HG03064 (cell line): Measurements from ENCODE around the gene GFM1.

ENCODE experiments used
- ATAC-seq: cut with Tn5 transposase; IDR thresholded peaks from one replicate; pipeline ENCODE4 v1.9.1; 2021; ENCODE audit warnings: low read depth; ENCODE audit not compliant: unreplicated experiment

GFM1 gene

DNA sequence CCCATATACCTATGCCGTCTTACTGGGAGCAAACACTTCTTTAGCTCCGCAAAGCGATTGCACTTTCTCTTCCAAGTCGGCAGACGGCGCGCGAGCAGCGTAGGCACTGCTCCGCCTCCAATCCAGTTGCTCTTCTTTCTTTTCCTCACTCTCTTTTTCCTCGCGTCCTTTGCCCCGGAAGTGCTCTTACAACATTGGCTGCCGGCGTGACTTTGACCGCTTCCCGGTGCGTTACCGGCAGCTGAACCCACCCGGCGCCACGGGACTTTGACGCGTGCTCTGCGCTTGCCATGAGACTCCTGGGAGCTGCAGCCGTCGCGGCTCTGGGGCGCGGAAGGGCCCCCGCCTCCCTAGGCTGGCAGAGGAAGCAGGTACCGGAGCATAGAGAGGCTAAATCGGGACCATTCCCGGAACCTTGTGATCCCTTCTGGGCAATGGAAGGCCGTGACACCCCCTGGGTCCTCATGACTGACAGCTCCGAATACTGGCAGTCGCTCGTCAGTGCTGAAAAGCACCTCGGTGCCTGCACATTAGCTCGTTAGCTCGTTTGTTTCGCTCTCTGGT lies at the start of gene GFM1:
Gene GFM1, plus strand, starts transcription at position 183 of the 564 bp plus-strand sequence. Its CDS starts 108 bp downstream, at position 291.
- peak; percentile 99 for ATAC-seq

DNA sequence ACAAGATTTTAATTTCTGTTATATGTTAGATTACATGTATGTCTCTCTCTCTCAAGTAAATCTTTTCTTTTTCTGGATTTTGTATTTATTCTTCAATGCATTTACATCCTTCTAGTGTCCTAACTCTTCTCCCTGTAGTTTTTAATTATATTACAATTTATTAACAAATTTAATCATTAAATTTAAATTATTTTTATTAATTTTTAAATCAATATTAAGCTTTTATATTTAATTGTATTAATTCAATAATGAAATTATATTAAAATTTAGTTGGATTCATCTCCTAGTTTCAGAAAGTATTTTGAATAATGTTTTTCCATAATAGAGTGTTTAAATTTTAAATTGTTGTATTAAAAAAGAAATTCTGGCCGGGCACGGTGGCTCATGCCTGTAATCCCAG lies 43.5 kb upstream of the GFM1 start:
- ATAC-seq: no peak

DNA sequence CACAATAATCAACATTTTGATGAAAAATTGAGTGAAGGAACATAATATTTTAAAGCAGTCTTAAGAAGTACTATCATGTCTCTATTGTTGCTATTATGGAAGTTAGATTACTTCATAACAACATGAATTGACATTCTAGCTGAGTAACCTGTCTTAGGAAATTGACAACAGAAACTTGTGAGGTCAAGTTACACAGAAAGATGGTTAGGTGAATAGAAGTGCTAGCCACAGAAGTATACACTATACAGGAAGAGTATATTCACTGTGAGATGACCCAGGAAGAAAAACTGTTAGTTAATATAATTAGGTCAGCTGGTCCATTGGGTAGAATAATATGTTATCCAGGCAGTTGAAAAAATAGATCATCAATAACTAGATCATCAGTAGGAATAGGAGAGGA lies 42.1 kb upstream of the GFM1 start:
- no peak for ATAC-seq

DNA sequence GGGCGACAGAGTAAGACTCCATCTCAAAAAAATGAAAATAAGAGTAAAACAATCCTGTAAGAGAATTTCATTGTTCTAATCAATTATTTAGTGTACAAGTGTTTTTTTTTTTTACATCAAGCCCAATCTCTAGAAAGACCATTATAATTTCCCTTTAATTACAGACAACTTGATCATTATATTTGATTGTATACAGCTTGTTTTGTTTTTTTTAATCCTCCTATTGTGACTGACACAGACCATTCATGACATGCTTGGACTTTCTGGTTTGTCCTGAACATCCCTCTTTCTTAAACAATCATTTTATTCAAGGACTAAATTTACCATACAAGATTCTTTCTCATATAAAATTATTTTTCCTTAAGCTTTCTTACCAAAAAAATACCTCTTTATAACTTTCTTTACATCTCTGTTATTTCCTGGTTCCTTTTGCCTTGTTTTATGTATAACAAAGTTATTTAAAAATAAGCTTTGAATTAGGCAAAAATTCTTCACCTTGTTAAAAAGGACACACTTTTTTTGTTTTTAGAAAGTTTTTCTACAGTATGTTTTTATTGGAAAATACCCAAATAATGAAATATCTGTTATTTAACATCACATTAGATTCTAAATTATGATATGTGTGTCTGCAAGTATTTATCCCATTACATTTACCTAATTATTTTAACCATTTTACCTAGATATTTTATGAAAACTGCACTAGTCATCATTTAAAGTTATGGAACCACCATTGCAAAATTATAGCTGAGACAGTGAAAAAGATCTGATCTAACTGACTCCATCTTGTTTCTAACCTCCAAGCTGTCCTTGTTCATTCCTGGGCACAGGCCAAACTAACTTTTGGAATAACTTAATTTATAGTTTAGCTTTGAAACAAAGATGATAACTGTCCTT lies 26.1 kb upstream of the GFM1 start:
- no peak for ATAC-seq

DNA sequence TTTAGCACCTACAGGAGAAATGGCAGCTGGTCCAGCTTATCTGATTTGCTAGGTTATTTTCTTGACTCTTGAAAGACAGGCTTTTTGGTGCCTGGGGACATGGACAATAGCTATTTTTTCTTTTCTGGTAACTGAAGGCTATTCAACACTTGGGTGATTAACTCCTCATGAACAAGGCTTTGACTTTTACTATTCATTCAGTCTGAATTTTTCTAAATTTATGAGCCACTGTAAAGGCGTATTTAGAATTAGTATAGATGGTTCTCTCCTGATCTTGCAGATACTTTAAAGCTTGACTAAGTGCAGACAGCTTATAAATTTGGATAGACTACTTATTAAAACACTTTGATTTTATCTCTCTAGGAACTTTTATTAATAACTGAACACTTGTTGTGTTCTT lies 18.4 kb upstream of the GFM1 start:
- no peak for ATAC-seq

DNA sequence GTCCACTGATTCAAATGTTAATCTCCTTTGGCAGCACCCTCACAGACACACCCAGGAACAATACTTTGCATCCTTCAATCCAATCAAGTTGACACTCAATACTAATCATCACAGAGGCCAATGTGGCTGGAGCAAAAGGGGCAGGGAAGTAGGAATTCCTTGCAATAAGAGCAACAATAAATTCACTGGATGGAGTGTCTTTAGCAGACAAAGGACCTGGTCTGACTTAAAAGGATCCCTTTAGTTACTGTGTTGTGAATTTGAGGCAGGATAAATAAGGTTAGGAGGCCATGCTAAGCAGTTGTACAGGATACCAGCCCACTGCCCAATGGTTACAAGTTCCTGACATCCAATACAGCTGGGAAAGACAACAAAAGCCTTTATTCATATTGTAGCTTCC lies 12.3 kb upstream of the GFM1 start:
- no peak for ATAC-seq

DNA sequence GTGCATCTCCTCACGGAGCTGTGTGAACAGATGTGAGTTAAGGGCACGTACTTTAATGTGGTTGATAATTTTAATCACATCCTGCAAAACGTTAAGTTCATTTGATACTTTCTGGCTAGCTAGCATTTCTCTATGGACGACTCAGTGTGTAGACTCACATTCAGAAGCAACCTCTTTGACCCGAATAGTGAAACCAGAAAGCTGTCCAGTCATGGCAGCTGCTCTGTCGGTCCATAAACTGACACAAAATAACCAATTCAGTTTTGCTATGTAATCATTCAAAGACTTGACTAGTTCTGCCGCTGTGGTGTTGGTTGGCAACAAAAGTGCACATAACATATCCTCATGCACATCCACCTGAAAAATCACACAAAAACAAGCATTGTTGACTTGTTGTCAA lies 3.7 kb upstream of the GFM1 start:
- ATAC-seq: no peak

DNA sequence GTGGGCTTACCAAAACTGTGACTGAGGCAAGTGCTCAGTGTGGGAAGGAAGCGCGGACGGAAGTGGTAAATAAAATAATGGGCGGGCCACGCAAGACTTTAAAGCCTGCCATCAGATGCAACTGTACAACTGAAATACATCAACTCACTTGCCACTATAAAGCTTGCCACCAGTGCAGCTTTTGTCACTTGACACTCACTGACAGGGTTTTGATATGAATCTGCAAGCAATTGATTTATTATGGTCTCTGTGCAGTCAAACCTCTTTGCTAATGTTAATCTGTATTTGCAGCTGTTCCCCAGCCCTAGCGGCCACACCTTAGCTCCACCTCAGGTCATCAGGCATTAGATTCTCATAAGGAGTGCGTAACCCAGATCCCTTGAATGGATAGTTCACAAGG lies 2.3 kb upstream of the GFM1 start:
- ATAC-seq: no peak

DNA sequence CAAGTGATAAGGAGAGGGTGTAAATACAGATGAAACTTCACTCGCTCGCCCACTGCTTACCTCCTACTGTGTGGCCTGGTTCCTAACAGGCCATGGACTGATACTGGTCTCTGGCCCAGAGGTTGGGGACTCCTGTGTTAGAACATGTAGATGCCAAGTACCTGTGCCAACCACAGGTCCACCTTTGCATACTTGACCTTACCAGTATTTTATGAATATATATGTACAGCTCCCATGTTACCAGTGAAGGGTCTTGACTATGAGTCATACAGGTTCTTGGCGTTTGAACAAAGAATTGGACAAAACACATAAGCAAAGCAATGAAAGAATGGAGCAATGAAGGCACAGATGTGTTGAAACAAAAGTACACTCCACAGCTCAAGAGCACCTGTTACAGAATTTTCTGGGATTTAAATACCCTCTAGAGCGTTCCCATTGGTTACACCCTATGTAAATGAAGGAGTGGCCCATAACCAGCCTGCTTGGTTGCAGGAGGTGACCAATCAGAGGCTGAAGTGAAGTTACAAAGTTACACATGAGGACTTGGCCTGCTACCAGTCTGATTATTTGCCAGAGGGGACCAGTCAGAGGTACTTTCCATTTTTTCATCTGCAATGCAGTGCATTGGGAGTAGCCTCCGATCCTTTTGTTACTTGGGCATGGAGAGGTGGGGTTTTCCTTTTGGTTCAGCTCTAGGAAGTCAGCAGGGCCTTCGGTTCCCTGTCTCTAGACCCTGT lies 1.7 kb upstream of the GFM1 start:
- no peak for ATAC-seq

DNA sequence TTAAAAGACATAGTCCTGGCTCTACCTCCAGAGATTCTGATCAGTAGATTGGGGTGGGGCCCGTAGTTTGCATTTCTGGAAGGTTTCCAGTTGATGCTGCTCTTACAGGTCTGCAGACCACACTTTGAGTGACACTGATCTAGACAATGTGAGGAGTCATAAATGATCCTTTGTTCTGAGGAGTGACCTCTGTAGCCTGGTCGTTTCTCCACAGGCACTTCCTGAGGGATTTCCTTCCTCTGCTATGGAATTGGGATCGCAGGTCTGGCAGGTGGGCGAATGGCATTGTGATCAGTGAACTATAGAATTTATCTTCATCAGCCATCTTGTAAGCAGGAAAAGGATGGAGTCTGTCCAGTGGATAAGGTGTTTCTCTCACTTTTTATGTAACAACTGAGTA lies 5.5 kb downstream of the GFM1 start:
- ATAC-seq: no peak

DNA sequence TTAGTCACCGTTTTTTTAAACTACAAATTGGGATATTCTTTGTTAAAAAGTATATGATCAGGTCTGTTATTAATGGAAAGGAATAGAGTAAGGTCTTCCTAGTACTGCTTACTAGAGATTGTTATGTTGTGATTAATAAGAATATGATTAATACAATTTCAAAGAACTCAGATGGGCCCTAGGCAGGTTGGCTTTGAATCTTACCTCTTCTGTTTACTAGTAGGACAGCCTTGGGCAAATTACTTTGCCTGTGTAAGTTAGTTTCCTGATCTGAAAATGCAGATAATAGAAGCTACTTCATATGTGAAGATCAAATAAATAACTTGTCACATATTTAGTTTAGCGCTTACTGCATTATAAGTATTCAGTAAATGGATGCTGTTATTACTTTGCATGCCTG lies 6.9 kb downstream of the GFM1 start:
- no peak for ATAC-seq

DNA sequence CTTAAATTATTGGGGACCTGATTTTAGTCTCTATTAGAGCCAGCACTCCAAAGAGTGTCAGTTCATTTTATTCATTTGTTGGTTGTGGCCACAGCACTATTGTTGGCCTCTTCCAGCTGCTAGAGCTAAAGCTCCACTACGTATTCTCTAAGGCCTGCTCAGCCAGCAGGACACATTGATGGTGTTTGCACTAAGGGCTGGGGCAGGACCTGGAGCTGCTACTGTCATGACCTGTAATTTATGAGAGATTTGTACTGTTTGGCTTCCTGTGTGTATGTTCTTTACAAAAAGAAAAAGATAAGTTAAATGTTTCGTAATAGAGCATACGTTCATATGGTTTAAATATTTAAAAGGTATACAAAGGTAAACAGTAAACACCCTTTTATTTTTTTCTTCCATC lies 8.1 kb downstream of the GFM1 start:
- ATAC-seq: no peak

DNA sequence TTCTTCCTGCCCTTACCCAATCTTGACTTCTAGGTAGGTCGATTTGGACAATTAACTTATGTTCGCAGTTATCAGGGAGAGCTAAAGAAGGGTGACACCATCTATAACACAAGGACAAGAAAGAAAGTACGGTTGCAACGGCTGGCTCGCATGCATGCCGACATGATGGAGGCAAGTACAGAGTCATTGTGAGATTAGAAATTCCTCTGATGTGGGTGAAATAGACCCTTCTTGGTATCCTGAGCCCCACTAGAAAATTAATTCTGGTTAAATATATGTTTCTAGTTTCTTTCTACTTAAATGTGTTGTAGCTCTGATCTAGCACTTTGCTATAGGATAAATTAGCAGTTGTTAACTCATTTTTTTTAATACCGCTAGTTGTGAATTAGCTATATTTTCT lies 14.6 kb downstream of the GFM1 start:
- no peak for ATAC-seq

DNA sequence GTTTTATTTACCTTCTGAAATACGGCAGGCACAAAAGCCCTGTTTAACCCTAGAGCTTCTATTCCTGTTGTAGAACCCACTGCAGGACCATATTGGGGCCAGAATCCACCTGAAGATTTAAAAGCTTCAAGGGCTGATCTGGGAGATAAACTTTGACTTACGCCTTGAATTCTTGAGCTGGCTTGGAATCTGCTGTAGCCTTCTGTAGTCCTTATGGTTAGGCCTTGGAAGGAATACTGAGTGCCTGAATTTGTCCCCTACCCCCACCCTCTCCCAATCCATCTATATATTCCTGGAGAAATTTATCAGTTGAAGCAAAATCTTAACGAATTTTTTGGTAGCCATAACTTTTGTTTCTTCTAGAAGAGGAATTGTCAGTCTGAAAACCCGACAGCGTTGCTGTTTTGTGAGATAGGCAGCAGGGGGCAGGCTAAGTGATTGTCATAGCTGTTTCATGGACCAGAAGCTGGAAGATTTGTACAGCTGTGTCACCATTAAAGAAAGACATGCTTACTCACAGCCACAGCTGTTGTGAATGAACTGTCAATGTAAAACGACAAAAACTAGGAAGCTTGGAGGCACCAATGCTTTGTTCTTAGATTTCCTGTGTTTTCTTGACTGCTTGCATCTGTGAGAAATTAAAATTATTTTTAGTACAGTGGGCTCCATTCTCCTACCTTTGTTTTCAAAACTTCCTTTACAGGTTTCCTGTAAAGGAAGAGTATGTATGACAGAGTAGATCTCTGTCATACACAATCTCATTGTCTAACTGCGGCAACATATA lies 15.3 kb downstream of the GFM1 start:
- ATAC-seq: peak; percentile 88

DNA sequence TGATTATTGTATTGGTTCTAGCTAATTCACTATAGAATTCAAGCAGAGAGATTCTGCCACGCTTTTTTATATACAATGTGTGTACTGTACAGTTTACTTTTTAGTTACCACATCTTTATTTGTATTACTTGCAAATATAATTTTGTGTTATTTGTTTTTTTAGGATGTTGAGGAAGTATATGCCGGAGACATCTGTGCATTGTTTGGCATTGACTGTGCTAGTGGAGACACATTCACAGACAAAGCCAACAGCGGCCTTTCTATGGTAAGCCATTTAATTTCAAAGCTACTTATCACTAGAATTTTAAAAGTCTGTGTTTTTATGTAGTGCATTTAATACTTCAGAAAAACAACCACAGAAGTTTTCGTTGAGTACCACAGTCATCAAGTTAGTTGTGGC lies 16.4 kb downstream of the GFM1 start:
- ATAC-seq: no peak

DNA sequence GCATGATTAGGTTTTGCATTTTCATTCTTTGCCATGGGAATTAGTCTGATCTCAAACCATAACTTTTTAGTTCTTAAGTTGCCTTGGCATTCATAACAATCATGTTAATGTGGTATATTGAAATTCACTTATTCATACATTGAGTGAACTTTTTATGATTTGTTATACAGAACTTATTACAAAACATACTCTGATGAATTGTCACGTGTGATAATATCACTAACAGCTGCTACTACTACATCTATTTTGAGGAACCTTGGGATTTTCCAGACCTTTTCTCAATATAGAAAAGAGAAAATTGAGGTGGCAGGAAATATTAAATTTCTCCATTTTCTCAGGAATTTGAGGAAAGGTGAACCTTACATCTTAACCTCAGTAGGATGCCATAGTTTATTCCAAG lies 18.9 kb downstream of the GFM1 start:
- ATAC-seq: no peak

DNA sequence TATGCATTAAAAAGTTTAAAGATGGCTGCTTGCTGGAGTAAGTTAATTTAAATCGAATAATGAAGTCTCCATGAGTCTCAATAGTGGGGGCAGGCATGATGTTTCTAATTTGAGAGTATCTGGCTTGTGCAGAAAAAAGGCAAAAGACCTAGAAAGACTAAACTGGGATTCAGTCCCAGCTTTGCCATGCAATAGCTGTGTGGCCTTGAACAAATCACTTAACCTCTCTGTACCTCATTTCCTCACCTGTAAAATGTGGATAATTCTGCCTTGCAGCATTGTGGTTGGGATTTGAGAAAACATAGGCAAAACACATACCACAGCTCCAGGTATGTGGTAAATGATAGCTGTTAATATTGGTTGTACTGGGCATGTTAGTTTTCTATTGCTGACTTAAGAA lies 19.5 kb downstream of the GFM1 start:
- no peak for ATAC-seq

DNA sequence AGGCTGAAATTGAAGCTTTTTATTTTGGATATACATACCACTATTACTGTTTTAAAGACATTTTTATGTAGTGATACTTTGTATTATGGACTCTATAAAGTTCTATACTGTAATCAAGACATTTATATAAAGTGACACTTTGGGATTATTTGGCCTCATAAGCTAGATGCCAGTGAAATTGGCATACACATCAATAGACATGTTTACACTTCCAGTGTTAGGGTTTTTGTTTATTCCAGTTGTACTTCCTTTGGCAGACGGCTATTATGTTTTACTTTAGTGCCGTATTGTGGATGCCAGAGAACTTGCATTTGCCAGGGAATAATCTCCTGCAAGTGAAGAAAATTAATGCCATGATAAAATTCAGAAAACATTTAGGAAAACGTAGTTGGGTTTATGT lies 22.1 kb downstream of the GFM1 start:
- no peak for ATAC-seq

DNA sequence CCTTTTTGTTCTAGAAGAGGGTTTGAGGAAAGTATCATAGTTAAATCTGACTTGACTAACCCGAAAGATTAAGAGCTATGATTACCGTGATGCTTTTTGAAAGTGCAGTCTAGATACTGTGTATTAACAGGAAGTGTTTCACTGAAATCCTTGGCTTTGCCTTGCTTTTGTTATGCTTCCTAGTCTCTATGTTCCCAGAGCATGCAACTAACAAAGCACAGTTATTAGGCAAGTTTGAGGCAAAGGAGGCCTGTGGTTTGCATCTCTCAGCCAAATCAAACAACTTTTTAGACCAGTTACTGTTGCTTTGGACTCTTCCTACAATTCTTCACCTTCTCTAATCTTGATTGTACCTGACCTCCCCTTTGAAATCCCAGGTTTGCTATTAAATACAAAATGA lies 24.2 kb downstream of the GFM1 start:
- ATAC-seq: no peak

DNA sequence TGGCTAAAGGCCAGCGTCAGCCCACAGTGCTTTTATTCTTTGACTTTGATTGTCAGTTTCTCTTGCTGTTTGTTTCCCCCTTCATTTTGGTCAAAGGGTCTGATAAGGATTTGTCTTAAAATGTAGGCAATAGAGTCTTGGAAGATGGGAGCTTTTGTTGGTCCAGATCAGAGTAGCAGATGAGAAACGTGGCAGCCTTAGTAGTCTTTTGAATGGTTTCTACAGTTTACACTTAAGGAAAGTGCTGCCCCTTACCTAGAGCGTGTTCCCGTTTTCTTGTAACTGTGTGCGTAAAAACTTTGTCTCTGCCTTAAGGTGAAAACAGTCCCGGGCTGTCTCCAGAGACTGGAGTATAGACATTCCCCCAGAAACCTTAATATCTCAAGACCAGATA lies 27.5 kb downstream of the GFM1 start:
- ATAC-seq: peak; percentile 14
